ENCODE measurements around the gene KRTAP5-5.

- TF ChIP-seq CTCF (optimal IDR thresholded peaks at IDR 0.05 in 1 of 3, IDR thresholded peaks at IDR 0.05 in 1 of 3, conservative IDR thresholded peaks at IDR 0.05 in 1 of 3; ENCODE audit: extremely low read depth in 1 of 3, insufficient read depth in 2 of 3, low read length in 3 of 3) = no peak
- TF ChIP-seq EZH2 (IDR thresholded peaks at IDR 0.05; ENCODE audit: low read length) = no peak
Measured at GRCh38 chr11:1632053-1632714, 2.6 kb downstream of the KRTAP5-5 start.
